ENCODE data around the gene AK1.

Gene AK1, protein sequence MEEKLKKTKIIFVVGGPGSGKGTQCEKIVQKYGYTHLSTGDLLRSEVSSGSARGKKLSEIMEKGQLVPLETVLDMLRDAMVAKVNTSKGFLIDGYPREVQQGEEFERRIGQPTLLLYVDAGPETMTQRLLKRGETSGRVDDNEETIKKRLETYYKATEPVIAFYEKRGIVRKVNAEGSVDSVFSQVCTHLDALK

GRCh38 chr9:127877566-127877998, at the start of gene AK1:
Gene AK1, minus strand, starts transcription at chr9:127877675. Its CDS starts 3,058 bp downstream, at chr9:127874617.
- TF ChIP-seq ZNF274 (IDR thresholded peaks at IDR 0.05; ENCODE audit: low read depth, low read length): no peak
- H3K4me3 ChIP-seq (ENCODE audit: low read length): no peak within 1 kb of the TSS

- TF ChIP-seq ZNF274 (IDR thresholded peaks at IDR 0.05; ENCODE audit: low read depth, low read length): no peak
- H3K4me3 ChIP-seq (ENCODE audit: low read length): no peak overlapping the region
Measured at GRCh38 chr9:127926906-127927200, 49.4 kb upstream of the AK1 start.

- TF ChIP-seq ZNF274 (IDR thresholded peaks at IDR 0.05; ENCODE audit: low read depth, low read length): no peak
- no peak overlapping the region for H3K4me3 ChIP-seq (ENCODE audit: low read length)
Measured at GRCh38 chr9:127925959-127926905, 48.8 kb upstream of the AK1 start.

GRCh38 chr9:127924736-127925444, 47.4 kb upstream of the AK1 start:
- no peak for TF ChIP-seq ZNF274 (IDR thresholded peaks at IDR 0.05; ENCODE audit: low read depth, low read length)
- H3K4me3 ChIP-seq (ENCODE audit: low read length): no peak overlapping the region

- TF ChIP-seq ZNF274 (IDR thresholded peaks at IDR 0.05; ENCODE audit: low read depth, low read length): no peak
- no peak overlapping the region for H3K4me3 ChIP-seq (ENCODE audit: low read length)
Measured at GRCh38 chr9:127923771-127924170, 46.3 kb upstream of the AK1 start.

- no peak for TF ChIP-seq ZNF274 (IDR thresholded peaks at IDR 0.05; ENCODE audit: low read depth, low read length)
- no peak overlapping the region for H3K4me3 ChIP-seq (ENCODE audit: low read length)
Measured at GRCh38 chr9:127923046-127923445, 45.6 kb upstream of the AK1 start.

DNA sequence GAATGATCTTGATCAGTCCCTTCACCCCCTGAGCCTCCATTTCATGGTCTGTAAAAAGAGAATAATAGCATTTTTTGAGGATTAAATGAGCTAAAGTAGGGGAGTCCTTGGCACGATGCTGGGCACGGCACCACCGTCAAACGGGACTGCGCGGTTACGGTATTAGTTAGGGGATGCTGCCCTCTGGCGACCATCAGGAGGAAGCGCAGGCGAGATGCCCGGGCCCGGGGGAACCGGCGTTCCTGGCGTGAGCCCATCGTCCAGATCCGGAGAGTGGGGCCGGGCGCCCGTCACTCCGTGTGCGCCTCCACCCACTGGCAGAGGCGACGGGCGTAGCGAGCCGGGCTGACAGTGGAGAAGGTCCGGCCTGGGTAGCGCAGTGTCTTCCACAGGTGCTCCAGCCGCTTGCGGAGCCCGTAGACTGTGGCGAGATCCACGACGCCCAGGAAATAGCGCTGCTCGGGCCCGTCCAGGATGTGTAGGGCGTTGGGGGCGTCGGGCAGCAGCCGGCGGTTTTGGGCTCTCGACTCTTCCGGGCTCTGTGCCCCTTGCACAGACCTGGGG, 44.2 kb upstream of the AK1 start:
- TF ChIP-seq ZNF274 (IDR thresholded peaks at IDR 0.05; ENCODE audit: low read depth, low read length): no peak
- no peak overlapping the region for H3K4me3 ChIP-seq (ENCODE audit: low read length)

DNA sequence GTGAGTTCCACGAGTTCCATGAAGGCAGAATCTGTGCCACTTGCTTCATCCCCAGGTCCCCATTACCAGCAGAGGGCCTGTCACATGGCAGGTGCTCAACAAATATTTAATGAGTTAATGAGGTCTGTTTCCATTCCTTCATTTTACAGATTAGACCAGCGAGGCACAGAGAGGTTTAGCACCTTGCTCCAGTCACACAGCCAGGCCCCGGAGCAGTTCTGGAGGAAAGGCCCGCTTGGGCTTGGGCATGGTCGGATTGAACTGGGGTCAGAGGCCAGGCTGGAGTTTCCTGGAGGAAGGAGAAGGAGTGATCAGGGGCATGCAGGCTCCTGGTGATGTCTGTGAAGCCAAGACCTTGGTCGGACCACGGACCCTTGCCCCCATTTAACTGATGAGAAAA, 43.3 kb upstream of the AK1 start:
- TF ChIP-seq ZNF274 (IDR thresholded peaks at IDR 0.05; ENCODE audit: low read depth, low read length): no peak
- H3K4me3 ChIP-seq (ENCODE audit: low read length): no peak overlapping the region

GRCh38 chr9:127919253-127919815, 41.9 kb upstream of the AK1 start:
- no peak overlapping the region for H3K4me3 ChIP-seq (ENCODE audit: low read length)
- TF ChIP-seq ZNF274 (IDR thresholded peaks at IDR 0.05; ENCODE audit: low read depth, low read length): no peak

DNA sequence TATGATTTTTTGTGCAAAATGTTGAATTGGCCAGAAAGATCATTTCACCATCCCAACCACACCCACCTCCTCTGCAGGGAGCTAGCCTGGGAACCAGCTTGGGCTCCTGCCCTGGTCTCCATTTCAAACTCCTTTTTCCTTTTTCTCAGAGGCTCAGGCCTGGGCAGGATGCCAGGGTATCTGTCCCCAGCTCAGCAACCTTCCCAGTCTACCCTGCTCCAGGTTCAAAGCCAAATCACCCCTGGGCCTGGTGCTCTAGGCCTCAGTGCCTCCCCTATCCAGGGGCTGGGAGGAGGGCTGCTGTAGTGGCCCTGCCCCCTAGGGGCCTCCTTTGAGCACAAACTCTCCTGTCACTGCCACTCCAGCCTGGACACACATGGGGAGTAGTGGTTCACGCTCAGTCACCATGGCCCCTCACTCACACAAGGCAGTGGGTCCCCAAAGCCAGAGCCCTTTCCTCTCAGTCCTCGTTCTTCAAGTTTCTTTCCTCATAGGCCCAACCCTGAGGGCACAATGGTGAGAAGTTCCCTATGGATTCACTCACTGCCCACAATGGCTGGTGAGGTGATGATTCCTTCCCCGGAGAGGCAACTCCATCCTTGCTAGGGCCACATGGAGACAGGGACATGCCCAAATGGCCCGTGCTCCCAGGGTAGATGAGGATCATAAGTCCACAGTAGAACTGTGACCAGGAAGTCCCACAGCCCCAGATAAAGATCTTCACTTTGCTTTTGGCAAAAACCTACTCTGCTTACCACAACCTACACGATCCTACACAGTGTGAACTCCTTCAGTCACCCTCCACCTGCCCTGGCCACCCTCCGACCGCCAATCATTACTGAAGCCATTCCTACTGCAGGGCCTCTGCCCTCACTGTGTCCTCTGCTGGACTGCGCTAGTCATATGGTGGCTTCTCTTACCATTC, 41.0 kb upstream of the AK1 start:
- no peak overlapping the region for H3K4me3 ChIP-seq (ENCODE audit: low read length)
- TF ChIP-seq ZNF274 (IDR thresholded peaks at IDR 0.05; ENCODE audit: low read depth, low read length): no peak

DNA sequence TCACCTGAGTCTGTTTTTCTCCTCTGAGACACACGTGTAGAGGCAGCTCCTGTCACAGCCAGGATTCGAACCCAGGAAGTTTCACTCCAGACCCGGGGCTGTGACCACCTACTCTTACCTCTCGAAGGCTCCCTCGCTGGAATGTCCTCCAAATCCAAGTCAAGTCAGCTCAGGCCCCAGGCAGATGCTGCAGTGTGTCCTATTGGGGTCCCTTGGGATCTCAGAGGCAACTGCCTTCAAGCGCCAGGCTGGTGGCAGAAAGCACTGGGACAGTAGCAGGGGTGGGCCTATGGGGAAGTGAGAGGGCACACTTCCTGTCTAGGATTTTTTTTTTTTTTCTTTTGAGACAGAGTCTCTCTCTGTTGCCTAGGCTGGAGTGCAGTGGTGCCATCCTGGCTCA, 40.1 kb upstream of the AK1 start:
- TF ChIP-seq ZNF274 (IDR thresholded peaks at IDR 0.05; ENCODE audit: low read depth, low read length): no peak
- H3K4me3 ChIP-seq (ENCODE audit: low read length): peak overlapping the region; percentile 47; the same call in 1 of the 2 replicates

DNA sequence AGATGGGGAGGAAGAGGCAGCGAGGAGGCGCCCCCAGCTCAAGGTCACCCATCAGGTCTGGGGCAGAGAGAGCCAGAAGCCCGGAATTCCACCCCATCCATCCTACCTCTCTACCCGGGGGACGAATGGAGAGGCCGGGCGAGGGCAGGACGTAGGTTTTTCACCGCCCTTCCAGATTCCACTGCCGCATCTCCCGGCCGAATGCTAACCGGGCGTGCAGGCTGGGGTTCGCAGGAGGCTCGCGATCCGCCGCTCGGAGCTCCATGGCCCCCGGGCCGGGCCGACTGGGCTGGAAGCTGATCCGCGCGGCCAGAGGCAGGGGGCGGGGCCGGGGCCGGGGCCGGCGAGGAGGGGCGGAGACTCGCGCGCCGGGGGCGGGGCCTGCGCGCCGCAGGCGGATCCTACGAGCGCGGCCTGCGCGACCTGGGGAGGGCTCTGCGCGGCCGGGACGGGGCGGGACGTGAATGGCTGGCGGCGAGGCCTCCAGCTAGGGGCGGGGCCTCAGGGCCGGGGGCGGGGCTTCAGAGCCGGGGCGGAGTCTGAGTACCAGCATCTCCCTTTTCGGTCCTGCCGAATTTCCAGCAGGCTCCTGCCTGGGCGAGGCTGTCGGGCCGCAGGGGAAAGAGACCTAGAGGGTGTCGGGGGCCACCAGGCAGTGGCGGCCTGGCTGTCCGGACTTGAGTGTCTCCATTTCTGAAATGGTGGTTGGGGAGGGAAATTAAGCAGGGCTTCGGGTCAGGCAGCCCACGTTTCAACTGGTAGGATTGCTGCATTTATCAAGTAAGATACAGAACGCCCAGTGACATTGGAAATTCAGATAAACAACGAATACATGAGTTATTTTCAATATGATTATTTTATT, 39.5 kb upstream of the AK1 start, which contains the start of gene ST6GALNAC4:
Gene ST6GALNAC4, minus strand, starts transcription at position 322 of the 862 bp plus-strand sequence. CDS start 622 bp downstream, outside the sequence.
- H3K4me3 ChIP-seq (ENCODE audit: low read length): peak within 1 kb of the TSS; percentile 77
- TF ChIP-seq ZNF274 (IDR thresholded peaks at IDR 0.05; ENCODE audit: low read depth, low read length): no peak
